MG63 (cell line): ENCODE results near the gene PCBP2. TPM values are rescaled to one million over a fixed set of nuclear protein-coding genes. Genes with fewer than 3 reads are reported as not detected.

Experiments
- DNase-seq: peaks from one replicate; pipeline ENCODE4 v3.0.0-alpha.2; 2020
- H3K27me3 ChIP-seq: fragments of 250-450 bp; sonication (Bioruptor Pico); 2 replicates; pipeline ENCODE4 v1.5.1; 2020; ENCODE audit warnings: mild to moderate bottlenecking, moderate library complexity
- H3K36me3 ChIP-seq: fragments of 250-450 bp; sonication (Bioruptor Pico); 2 replicates; pipeline ENCODE4 v1.5.1; 2020; ENCODE audit warnings: mild to moderate bottlenecking, moderate library complexity
- H3K4me3 ChIP-seq: fragments of 250-450 bp; sonication (Bioruptor Pico); 2 replicates; pipeline ENCODE4 v1.5.1; 2020; ENCODE audit warnings: mild to moderate bottlenecking, moderate library complexity
- H3K9me3 ChIP-seq: fragments of 250-450 bp; sonication (Bioruptor Pico); 2 replicates; pipeline ENCODE4 v1.5.1; 2020; ENCODE audit warnings: mild to moderate bottlenecking, moderate library complexity
- total RNA-seq: library from RNA; depleted of rRNA; stranded (reverse); fragments of >200 nt; shearing (Covaris generic); gene quantifications from 2 replicates; pipeline ENCODE4 v1.2.3, GENCODE V29; 2014; ENCODE audit warnings: low replicate concordance; rRNA removed

Gene PCBP2
- total RNA-seq, 1 experiment from 2014 or later = 279 TPM

DNA sequence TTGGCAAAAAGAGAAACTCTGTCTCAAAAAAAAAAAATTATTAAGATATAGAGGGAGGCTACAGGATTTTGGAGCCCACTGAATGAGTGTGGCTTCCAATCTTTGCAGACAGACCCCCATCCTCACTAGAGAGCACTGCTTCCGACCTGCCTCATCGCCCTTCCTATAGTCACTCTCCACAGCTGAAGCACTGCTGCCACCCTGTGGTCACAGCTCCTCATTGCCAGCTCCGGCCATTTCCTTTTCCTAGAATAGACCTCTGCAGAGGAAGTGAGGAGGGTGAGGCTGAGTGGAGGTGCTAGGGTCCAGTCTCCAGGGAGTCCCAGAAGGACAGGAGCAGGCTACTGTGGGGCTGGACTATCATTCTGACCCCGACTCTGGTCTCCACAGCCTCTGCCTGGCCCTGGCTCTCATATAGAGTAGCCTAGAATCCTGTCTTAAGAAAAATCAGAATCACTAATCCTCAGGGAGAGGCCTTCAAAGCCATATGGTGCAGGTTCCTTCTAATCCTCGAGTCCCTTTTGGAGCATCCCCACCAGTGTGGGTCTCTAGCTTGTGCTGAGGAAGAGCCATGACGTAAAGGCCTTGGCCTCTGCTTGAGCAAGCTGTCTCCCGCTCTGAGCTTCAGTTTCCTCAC, 56.8 kb downstream of the PCBP2 start:
- DNase-seq = peak; percentile 71
- Histone ChIP-seq H3K4me3 (no peak overlapping the region), H3K36me3 (peaks cover 58% of the 10 kb centered on the region), H3K9me3 (no peaks in the 10 kb centered on the region), H3K27me3 (no peaks in the 10 kb centered on the region)

DNA sequence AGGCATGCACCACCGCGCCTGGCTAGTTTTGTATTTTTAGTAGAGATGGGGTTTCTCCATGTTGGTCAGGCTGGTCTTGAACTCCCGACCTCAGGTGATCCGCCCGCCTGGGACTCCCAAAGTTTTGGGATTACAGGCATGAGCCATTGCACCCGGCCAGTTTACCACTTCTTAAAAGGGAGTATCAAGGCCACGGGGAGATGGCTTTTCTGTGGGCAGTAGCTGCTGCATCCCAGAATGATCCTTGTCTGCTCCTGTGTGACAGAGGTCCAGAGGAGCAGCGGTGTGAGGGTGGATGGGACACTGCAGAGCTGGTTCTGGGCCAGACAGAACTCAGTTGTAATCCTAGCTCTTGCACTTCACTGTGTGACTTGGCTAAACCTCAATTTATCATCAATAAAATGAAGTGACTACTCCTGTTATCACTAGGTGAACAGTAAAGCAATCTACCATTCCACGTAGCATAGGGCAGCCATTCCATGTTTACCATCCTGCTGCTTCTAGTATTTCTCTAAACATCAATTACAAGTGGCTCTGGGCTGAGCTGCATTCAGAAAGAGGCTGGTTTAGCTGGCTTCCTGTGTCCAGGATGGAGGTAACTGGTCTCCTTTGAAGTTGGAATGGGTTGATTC, 58.4 kb downstream of the PCBP2 start:
- Histone ChIP-seq H3K36me3 (peaks cover 55% of the 10 kb centered on the region), H3K27me3 (no peaks in the 10 kb centered on the region), H3K4me3 (no peak overlapping the region), H3K9me3 (no peaks in the 10 kb centered on the region)
- no peak for DNase-seq

DNA sequence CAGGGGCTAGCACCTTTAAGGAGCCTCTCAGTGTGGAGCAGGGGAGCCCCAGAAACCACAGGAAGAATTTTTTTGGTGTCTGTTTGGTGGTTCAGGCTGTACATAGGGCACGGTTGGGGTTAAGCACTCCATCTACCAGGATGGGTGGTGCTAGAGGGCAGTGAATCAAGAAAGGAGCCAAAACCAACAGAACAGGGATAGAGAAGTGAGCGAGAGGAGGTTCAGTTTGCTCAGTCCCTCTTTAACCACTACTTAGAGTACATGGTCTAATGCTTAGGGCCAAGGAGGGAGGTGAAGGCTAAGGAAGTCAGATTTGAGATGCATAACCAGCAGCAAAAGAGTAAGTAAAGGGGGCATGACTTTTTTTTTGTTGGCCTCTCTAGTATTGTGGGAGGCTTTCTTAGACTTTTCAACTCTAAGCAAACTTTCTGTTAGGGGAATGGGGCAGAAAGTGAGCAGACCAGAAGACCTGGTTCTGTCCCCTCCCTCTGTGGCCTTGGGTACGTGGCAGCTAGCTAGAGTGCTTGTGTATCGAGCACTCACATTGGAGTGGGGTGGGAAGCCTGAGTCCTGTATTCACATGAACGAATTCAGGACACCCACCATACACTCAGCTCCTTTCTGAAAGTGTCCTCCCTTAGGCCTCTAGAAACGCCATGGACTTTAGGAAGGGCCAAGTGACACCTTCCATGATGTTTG, 62.0 kb downstream of the PCBP2 start:
- Histone ChIP-seq H3K27me3 (no peaks in the 10 kb centered on the region), H3K4me3 (no peak overlapping the region), H3K9me3 (no peaks in the 10 kb centered on the region), H3K36me3 (peaks cover 55% of the 10 kb centered on the region)
- DNase-seq = no peak

DNA sequence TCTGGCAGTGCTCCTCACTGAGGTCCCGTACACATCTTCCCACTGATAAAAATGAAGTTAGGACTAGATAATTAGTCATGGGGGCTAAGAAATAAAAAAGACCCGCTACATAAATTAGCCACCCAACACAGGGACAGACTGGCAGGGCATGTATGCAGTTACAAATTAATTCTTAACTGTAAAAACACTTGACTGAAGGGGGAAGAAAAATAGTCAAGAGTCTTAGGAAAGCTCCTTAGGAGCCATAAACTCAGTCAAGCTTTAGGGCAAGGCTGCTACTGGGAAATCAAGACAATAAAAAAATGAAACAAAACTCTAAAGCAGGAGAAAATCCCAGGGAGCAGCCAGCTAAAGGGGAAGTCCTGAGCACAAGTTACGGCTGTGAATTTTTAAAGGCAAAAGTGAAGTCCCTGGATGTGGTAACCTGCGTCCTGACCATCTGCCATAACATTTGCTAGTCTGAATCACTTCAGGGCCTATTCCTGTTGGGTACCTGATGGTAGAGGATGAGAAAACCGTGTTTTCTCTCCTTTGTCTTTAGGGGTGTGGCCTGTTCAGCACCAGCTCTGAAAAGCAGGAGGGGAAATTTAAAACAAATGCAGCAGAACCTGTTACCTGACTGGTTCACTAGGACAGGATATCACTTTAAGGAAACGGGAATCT, 62.9 kb downstream of the PCBP2 start:
- DNase-seq = no peak
- Histone ChIP-seq H3K36me3 (peaks cover 60% of the 10 kb centered on the region), H3K9me3 (no peaks in the 10 kb centered on the region), H3K27me3 (no peaks in the 10 kb centered on the region), H3K4me3 (no peak overlapping the region)

DNA sequence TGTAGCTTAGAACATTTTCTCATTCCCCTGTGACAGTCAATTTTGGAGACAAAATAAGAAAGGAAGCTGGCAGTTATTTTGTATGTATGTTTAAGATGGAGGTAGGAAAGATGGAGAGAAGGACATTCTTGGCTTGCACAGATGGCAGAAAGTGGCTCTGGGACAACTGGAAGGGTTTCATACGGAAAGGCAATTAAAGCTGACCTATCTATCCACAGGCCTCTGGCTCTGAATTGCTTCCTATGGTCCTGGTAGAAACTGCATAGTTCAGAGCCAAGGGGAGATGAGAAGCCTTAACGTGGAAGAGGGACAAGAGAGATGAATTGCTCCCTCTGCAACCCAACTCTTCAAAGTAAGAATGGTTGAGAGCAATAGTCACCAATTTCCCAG, 63.4 kb downstream of the PCBP2 start:
- Histone ChIP-seq H3K9me3 (no peaks in the 10 kb centered on the region), H3K27me3 (no peaks in the 10 kb centered on the region), H3K4me3 (no peak overlapping the region), H3K36me3 (peaks cover 65% of the 10 kb centered on the region)
- no peak for DNase-seq

DNA sequence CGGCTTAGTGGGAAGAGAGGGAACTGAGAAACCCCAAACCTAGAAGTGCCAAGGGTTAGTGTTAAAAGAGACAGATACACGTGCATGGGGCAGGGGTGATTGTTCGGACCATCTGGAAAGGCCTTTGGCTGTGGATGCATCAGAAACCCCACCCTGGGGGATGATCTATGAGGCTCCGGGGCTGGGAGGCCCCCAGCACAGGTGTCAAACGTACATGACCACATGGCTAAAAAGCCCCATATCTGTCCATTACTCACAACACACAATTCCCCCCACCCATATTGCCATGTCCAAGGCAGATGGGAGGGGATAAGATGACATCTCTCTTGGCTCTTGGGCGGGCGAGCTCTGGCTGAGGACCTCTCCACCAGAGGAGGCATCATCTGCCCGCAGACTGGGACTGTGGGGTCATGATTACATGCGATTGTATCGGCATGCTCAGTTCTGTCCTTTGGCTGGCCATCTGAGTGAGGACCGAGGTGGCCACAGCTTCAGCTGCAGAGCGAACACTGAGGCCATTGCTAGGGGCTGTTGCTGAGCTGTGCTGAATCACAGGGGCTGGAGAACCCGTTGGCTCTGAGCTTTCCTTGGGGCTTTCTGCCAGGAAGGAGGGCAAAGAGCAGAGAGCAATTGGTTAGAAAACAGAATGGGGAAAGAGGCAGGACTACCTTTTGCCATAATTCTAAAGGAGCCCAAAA, 65.0 kb downstream of the PCBP2 start:
- Histone ChIP-seq H3K36me3 (peaks cover 64% of the 10 kb centered on the region), H3K4me3 (no peak overlapping the region), H3K27me3 (no peaks in the 10 kb centered on the region), H3K9me3 (no peaks in the 10 kb centered on the region)
- DNase-seq = no peak

DNA sequence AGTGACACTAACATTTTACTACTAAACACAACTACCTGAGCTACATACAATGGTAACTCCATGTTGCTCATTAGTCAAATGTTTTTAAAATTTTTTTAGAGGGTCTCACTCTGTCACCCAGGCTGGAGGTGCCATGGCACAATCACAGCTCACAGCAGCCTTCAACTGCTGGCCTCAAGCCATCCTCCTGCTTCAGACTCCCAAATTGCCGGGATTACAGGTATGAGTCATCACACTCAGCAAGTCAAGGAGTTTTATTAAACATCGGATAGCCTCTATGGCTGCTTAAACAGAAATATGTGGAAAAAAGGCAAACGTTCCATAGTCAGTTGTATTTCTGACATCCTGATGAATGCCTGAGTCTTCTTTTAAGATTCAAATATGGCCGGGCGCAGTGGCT, 66.5 kb downstream of the PCBP2 start:
- Histone ChIP-seq H3K9me3 (no peaks in the 10 kb centered on the region), H3K4me3 (no peak overlapping the region), H3K36me3 (peaks cover 73% of the 10 kb centered on the region), H3K27me3 (no peaks in the 10 kb centered on the region)
- DNase-seq = peak; percentile 66

DNA sequence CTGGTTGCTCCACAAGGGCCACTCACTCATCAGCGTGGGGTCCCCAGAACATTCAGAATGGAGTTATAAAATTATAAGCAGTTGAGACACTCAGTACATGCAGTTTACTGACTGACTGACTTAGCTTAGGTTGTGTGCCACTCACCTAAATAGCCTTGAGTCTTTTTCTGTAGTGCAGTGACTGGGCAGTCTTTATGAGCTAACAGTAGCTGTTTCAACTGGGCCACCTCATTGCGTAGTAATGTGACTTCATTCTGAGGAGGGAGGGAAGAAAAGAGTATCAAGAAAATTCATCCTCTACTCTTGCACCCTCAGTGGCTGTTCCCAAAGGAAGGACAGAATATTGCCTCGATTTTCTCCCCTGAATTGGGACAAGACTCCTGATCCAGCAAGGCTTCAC, 71.2 kb downstream of the PCBP2 start:
- Histone ChIP-seq H3K4me3 (no peak overlapping the region), H3K9me3 (no peaks in the 10 kb centered on the region), H3K27me3 (no peaks in the 10 kb centered on the region), H3K36me3 (peaks cover 58% of the 10 kb centered on the region)
- DNase-seq = no peak

DNA sequence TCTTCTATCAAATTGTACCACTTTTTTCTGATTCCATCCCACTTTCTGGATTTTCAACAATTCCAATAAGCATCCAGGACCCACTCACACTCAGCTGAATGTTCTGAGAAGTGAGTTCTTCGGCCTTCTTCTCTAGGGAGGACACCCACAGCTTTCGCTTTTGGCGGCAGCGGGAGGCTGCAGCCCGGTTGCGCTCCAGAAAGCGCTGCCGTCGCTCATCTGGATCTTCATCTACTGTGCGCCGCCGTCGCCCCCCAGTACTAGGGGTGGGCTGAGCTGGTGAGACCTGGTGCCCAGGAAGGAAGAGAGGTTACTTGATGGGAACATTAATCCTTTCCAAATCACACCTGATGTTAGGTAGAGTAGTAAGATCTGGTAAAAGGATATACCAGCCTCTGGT, 72.6 kb downstream of the PCBP2 start:
- DNase-seq = no peak
- Histone ChIP-seq H3K36me3 (peaks cover 54% of the 10 kb centered on the region), H3K4me3 (no peak overlapping the region), H3K27me3 (no peaks in the 10 kb centered on the region), H3K9me3 (no peaks in the 10 kb centered on the region)

DNA sequence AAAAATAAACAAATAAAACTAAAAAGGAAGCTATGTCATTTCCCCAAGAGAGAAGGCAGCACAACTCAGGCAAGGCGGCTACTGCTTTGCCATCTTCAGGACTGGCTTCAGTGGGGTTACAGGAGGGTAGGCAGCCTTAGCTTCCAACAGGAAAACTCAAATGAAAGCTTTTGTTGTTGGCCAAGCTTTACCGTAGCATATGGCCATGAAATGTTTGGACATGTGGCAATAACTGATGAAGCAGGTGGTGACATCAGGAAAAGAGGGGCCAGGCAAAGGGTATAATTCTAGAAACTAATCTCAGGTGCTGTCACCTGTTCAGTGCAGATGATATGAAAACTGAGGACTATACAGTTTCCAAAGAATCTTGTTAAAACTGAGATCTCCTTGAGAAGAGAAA, 78.2 kb downstream of the PCBP2 start:
- Histone ChIP-seq H3K4me3 (no peak overlapping the region), H3K36me3 (peaks cover 61% of the 10 kb centered on the region), H3K27me3 (no peaks in the 10 kb centered on the region), H3K9me3 (no peaks in the 10 kb centered on the region)
- no peak for DNase-seq

Other genes with a start within 250 kb of the PCBP2 start
- gene ITGB7, start 244.9 kb upstream of the PCBP2 start, total RNA-seq = 1.6 TPM in 1 of 2 replicates, not detected in the other
- 30.8 and 40.7 TPM in 2 replicates for gene RARG, start 219.9 kb upstream of the PCBP2 start, total RNA-seq
- 22.1 and 23.9 TPM in 2 replicates for gene ESPL1, start 183.8 kb upstream of the PCBP2 start, total RNA-seq
- 412 and 629 TPM in 2 replicates for gene PFDN5, start 156.6 kb upstream of the PCBP2 start, total RNA-seq
- 30.8 and 42.8 TPM in 2 replicates for gene MYG1, start 152.4 kb upstream of the PCBP2 start, total RNA-seq
- gene AAAS, start 130.5 kb upstream of the PCBP2 start, total RNA-seq = 75.6 and 114 TPM in 2 replicates
- not detected in 2 replicates for gene SP7, start 115.7 kb upstream of the PCBP2 start, total RNA-seq
- gene SP1, start 71.9 kb upstream of the PCBP2 start, total RNA-seq = 22.3 and 26.3 TPM in 2 replicates
- gene AMHR2, start 28.2 kb upstream of the PCBP2 start, total RNA-seq = not detected in 2 replicates
- gene PRR13, start 10.4 kb upstream of the PCBP2 start, total RNA-seq = 41.0 and 60.4 TPM in 2 replicates
- 5.7 and 15.0 TPM in 2 replicates for gene MAP3K12, start 47.4 kb downstream of the PCBP2 start, total RNA-seq
- gene TARBP2, start 49.2 kb downstream of the PCBP2 start, total RNA-seq = 51.7 and 66.1 TPM in 2 replicates
- not detected in 2 replicates for gene NPFF, start 55.4 kb downstream of the PCBP2 start, total RNA-seq
- gene ATF7, start 174.3 kb downstream of the PCBP2 start, total RNA-seq = 5.7 and 12.4 TPM in 2 replicates
- gene ATP5MC2, start 224.0 kb downstream of the PCBP2 start, total RNA-seq = 213 and 230 TPM in 2 replicates